HG02884 (cell line): Measurements from ENCODE around the gene LRRC37B.
"Not testable (repeated sequence)": the region's sequence is repeated elsewhere in the genome, so short reads cannot be mapped to it uniquely, and the experiment has no call there.

ENCODE experiments used
- ATAC-seq: cut with Tn5 transposase; IDR thresholded peaks from one replicate; pipeline ENCODE4 v1.9.1; 2021; ENCODE audit warnings: mild to moderate bottlenecking, moderate library complexity; ENCODE audit not compliant: unreplicated experiment

Gene LRRC37B

GRCh38 chr17:32006957-32007462, at the start of gene LRRC37B:
Gene LRRC37B (plus strand): TSS chr17:32007383. CDS start chr17:32021393, 14,010 bp downstream.
- ATAC-seq = peak; percentile 84

DNA sequence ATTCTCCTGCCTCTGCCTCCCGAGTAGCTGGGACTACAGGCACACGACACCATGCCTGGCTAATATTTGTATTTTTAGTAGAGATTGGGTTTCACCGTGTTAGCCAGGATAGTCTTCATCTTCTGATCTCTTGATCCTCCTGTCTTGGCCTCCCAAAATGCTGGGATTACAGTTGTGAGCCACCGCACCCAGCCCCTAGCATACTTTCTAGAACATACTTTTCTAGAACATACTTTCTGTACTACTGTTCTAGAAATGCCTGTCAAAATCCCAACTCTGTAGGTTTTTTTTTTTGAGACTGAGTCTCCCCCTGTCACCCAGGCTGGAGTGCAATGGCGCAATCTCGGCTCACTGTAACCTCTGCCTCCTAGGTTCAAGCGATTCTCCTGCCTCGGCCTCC, 43.1 kb upstream of the LRRC37B start:
- ATAC-seq = not testable (repeated sequence)

DNA sequence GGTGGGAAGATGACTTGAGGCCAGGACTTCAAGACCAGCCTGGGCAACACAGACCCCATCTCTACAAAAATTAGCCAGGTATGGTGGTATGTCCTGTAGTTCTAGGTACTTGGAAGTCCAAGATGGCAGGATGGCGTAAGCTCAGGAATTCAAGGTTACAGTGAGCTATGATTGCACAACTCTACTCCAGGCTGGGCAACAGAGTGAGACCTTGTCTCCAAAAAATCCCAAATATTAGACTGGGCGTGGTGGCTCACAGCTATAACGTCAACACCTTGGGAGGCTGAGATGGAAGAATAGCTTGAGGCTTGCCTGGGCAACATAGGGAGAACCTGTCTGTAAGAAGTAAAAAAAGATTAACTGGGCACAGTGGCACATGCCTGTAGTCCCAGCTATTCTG, 39.5 kb upstream of the LRRC37B start:
- no peak for ATAC-seq

GRCh38 chr17:31970416-31970815, 36.8 kb upstream of the LRRC37B start:
- not testable (repeated sequence) for ATAC-seq

DNA sequence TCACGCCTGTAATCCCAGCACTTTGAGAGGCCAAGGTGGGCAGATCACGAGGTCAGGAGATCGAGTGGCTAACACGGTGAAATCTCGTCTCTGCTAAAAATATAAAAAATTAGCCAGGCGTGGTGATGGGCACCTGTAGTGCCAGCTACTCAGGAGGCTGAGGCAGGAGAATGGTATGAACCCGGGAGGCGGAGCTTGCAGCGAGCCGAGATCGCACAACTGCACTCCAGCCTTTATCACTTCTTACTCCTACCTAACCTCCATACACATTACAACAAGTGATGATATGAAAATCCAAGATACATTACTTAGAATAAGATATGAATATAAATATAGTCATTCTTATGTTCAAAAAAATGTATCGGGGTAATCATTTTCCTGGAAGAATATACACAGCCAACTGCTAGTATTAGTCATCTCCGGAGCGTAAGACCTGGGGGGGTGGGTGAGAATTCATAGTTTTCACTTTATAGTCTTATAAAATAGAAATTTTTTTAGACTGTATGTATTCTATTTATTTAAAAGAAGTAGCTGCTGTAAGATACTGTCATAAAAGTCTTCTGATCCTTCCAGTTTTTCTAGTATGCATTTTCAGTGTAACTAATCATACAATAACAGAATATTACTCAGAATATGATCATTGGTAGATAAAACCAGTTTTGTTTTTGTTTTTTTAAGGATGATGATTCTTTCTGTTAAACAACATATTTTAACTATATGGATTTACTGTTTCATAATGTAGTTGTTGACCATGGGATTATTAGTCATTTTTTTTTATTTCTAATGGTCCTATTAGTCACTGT, 32.7 kb upstream of the LRRC37B start:
- ATAC-seq = not testable (repeated sequence)

DNA sequence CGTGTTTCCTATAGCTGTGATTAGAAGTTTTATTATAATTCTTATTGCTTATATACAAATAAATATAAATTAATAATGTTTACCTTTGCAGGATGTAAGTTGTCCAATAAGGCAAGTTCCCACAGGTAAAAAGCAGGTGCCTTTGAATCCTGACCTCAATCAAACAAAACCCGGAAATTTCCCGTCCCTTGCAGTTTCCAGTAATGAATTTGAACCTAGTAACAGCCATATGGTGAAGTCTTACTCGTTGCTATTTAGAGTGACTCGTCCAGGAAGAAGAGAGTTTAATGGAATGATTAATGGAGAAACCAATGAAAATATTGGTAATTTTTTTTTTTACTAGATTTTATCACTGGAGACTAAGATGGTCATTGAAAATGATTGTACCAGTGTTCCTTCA, 31.8 kb upstream of the LRRC37B start:
- ATAC-seq = not testable (repeated sequence)

GRCh38 chr17:31991821-31992220, 15.4 kb upstream of the LRRC37B start:
- not testable (repeated sequence) for ATAC-seq

- ATAC-seq = no peak
Observed at GRCh38 chr17:31997005-31997404, 10.2 kb upstream of the LRRC37B start.

- peak; percentile 26 for ATAC-seq
Observed at GRCh38 chr17:32007463-32008298, 498 bp downstream of the LRRC37B start.

DNA sequence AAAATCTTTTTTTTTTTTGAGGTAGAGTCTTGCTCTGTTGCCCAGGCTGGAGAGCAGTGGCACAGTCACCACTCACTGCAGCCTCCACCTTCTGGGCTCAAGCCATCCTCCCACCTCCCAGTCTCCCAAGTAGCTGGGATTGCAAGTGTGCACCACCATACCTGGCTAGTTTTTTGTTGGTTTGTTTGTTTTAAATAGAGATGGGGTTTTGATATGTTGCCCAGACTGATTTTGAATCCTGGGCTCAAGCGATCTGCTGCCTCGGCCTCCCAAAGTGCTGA, 2.0 kb downstream of the LRRC37B start:
- no peak for ATAC-seq

- no peak for ATAC-seq
Observed at GRCh38 chr17:32010114-32010513, 2.9 kb downstream of the LRRC37B start.

DNA sequence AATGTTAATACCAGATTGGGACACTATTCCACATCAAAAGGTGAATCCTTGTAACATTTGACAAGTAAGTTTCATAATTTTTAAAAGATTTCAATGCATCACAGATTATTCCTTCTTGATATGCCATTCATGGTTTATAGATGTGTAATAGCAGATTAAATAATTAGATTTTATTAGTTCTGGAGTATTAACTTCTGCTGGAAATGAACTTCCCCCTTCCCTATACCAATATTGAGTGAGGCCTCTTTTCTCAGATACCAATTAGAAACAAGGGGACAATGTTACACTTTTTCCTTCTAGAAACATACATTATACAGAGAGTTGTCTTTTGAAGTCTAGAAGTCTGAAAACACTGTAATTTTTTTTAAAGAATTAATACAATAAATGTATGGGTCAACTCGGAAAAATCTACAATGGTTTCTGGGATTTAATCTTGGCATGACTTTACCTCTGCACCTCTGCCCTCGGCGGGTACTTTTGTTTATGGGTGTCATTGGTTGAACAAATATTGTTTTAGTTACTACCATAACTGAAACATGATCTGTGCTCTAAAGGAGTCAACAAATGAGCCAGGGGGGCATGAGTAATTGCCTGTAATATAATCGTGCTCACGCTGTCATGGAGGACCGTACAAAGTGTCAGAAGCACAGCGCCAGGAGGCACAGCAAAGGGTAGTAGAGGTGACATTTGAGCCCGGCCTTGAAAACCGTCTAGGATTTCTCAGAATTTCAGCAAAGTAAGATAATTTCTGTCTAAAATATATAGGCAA, 8.2 kb downstream of the LRRC37B start:
- ATAC-seq = no peak

DNA sequence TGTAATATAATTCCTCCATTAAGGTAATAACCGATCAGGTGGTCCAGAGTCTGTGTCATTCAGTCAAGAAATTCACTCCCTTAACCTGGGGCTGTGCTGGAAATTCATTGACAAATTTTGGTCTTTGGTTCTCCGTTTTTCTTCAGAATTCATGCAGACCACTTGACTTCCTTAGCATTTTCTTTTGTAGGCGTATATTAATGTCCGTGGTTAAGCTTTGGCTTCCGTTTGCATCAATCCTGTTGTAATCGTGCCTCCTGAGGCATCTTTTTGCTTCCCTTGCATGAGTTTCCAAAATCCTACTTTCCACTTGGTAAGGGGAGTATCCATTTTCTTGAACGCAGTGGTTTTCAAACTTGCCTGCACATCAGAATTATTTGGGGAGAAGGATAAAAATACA, 9.0 kb downstream of the LRRC37B start:
- no peak for ATAC-seq

DNA sequence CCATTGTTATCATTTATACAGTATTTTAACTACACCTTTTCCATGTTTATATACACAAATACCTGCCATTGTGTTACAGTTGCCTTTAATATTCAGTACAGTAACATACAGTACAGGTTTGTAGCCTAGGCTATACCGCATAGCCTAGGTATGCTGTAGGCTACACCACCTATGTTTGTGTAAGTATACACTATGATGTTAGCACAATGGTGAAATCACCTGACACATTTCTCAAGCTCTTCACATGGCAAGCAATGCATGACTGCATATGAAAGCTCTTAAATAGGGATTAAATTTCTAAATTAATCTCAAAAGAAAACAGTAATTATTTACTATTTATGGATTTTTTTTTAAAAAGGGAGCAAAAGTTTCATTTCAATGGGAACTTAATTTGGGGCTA, 12.0 kb downstream of the LRRC37B start:
- no peak for ATAC-seq

DNA sequence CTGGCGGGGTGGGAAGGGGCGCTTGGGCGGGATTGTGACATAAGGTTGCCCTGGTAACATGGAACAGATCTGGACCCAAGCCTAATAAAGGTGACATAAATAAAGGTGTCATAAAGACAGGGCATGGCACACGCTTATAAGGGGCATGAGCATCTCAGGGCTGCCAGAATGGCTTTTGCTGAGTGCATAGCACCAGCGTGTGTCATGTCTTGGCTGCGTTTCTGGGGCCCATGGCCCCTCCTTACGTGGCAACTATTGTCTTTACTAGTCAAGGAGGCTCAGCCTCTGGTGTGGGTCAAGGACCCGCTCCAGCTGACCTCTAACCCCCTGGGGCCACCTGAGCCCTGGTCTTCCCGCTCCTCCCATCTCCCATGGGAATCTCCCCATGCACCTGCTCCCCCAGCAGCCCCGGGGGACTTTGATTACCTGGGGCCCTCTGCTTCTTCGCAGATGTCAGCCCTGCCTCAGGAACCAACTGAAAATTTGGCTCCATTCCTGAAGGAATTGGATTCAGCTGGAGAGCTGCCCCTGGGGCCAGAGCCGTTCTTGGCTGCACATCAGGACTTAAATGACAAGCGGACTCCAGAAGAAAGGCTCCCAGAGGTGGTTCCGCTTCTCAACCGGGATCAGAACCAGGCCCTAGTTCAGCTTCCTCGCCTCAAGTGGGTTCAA, 13.9 kb downstream of the LRRC37B start:
- no peak for ATAC-seq

- ATAC-seq = no peak
Observed at GRCh38 chr17:32021615-32021955, 14.4 kb downstream of the LRRC37B start.

- not testable (repeated sequence) for ATAC-seq
Observed at GRCh38 chr17:32022554-32022953, 15.4 kb downstream of the LRRC37B start.

DNA sequence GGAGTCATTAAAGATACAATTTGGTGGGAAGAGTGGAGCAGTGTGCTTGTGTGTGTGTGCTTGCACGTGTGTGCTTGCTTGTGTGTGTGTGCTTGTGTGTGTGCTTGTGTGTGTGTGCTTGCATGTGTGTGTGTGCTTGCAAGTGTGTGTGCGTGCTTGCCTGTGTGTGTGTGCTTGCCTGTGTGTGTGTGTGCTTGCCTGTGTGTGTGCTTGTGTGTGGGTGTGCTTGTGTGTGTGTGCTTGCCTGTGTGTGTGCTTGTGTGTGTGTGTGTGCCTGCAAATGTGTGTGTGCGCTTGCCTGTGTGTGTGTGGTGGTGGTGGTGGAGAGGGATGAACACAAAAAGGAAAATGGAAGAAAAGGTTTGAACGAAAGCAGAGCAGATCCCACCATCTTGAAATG, 20.1 kb downstream of the LRRC37B start:
- ATAC-seq = not testable (repeated sequence)

GRCh38 chr17:32033223-32033622, 26.0 kb downstream of the LRRC37B start:
- ATAC-seq = no peak

DNA sequence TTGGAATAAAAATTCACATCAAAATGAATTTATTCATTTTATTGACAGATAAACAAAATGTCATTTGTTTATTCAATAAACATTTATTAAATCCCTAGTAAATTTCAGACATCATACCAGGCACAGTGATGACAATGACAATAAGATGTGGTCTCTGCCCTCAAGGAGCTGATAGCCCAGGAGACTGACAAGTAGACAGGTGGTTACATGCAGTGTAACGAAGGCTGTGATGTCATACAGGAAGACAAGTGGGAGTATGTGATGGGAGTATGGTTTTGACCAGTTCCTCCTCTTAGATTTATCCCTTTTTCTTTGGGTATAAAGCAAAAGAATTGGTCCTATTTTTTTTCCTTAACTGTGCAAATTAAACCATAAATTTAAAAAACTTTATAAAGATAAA, 26.6 kb downstream of the LRRC37B start:
- not testable (repeated sequence) for ATAC-seq

DNA sequence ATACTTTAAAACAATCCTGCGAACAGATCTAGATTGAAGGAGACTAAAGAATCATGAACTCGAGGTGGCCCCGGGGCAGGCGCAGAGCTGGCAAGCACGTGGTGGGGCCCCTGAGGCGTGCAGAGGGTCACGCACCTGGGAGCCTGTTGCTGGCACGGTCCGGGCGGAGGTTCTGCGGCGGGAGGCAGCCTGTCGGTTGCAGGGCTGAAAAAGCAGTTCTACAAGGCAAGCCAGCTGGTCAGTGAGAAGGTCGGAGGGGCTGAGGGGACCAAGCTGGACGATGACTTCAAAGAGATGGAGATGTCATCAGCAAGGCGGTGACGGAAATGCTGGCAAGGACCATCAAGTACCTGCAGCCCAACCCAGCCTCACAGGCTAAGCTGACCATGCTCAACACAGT, 33.1 kb downstream of the LRRC37B start:
- not testable (repeated sequence) for ATAC-seq
